IMR-90 (cell line): Measurements from ENCODE around the gene DOCK9. TPM values are rescaled to one million over a fixed set of nuclear protein-coding genes. Genes with fewer than 3 reads are reported as not detected.

ENCODE experiments used
- ATAC-seq: fragments of 200-7000 bp; cut with Tn5 transposase; 2 replicates; pipeline ENCODE4 v1.9.1; 2020; ENCODE audit warnings: low read depth, mild to moderate bottlenecking, moderate library complexity
- BruUV-seq: library from RNA; stranded (reverse); fragments of 400-500 nt; replicated peaks from 2 replicates; lab custom pipeline; 2021; lab: Mats Ljungman, UMichigan
- CTCF ChIA-PET: fragments of 300-600 bp; formaldehyde crosslinking; extraction: SDS; loops from one replicate; lab custom pipeline; 2021; ENCODE audit warnings: antibody characterized with exemption; lab: Yijun Ruan, JAX
- POLR2A ChIA-PET: fragments of 300-600 bp; sonication (Branson Sonifier 250); formaldehyde crosslinking; loops from one replicate; lab custom pipeline; 2022; ENCODE audit warnings: antibody characterized with exemption; ENCODE audit not compliant: unreplicated experiment; lab: Charles Lee
- DNase-seq: peaks from one replicate; pipeline ENCODE4 v3.0.0; 2013
- H2AFZ ChIP-seq: replicated peaks from 2 replicates; pipeline ENCODE3; 2013; ENCODE audit warnings: low read length, mild to moderate bottlenecking; ENCODE audit not compliant: poor library complexity
- H2AK5ac ChIP-seq: 2 replicates; pipeline ENCODE4 v1.6.1; 2013; ENCODE audit warnings: low read depth, low read length, inconsistent platforms
- H2AK9ac ChIP-seq: replicated peaks from 2 replicates; pipeline ENCODE3; 2013; ENCODE audit warnings: mild to moderate bottlenecking, low read depth, low read length, moderate library complexity; ENCODE audit not compliant: poor library complexity
- H2BK120ac ChIP-seq: 2 replicates; pipeline ENCODE4 v1.6.1; 2013; ENCODE audit warnings: low read depth, low read length, inconsistent platforms
- H2BK15ac ChIP-seq: 3 replicates; pipeline ENCODE4 v1.6.1; 2013; ENCODE audit warnings: low read depth, low read length, inconsistent platforms
- H2BK20ac ChIP-seq: 2 replicates; pipeline ENCODE4 v1.6.1; 2013; ENCODE audit warnings: low read depth, mild to moderate bottlenecking, inconsistent platforms, low read length, moderate library complexity
- H2BK5ac ChIP-seq: 2 replicates; pipeline ENCODE4 v1.6.1; 2013; ENCODE audit warnings: mild to moderate bottlenecking, low read depth, low read length, inconsistent platforms; ENCODE audit not compliant: poor library complexity, severe bottlenecking
- H3K14ac ChIP-seq: replicated peaks from 2 replicates; pipeline ENCODE4 v1.6.1; 2013; ENCODE audit warnings: low read depth, low read length, inconsistent platforms
- H3K18ac ChIP-seq: 2 replicates; pipeline ENCODE4 v1.6.1; 2013; ENCODE audit warnings: low read depth, low read length, control low read depth
- H3K23ac ChIP-seq: 2 replicates; pipeline ENCODE4 v1.6.1; 2013; ENCODE audit warnings: low read depth, low read length, inconsistent platforms
- H3K27ac ChIP-seq: 2 replicates; pipeline ENCODE4 v1.5.1; 2013; ENCODE audit warnings: mild to moderate bottlenecking, control low read depth, low read length; ENCODE audit not compliant: insufficient read depth
- H3K27me3 ChIP-seq: 2 replicates; pipeline ENCODE4 v1.6.1; 2013; ENCODE audit warnings: low read length; ENCODE audit not compliant: control insufficient read depth, insufficient read depth
- H3K36me3 ChIP-seq: 2 replicates; pipeline ENCODE4 v1.6.1; 2013; ENCODE audit warnings: low read length, mixed read lengths; ENCODE audit not compliant: control insufficient read depth, insufficient read depth
- H3K4ac ChIP-seq: 2 replicates; pipeline ENCODE4 v1.6.1; 2013; ENCODE audit warnings: low read depth, low read length, inconsistent platforms
- H3K4me1 ChIP-seq: 2 replicates; pipeline ENCODE4 v1.6.1; 2013; ENCODE audit warnings: low read length, mixed read lengths; ENCODE audit not compliant: control insufficient read depth, insufficient read depth
- H3K4me2 ChIP-seq: 2 replicates; pipeline ENCODE4 v1.6.1; 2013; ENCODE audit warnings: low read depth, mild to moderate bottlenecking, control low read depth, low read length, moderate library complexity
- H3K4me3 ChIP-seq: 2 replicates; pipeline ENCODE4 v1.5.1; 2013; ENCODE audit warnings: low read depth, mild to moderate bottlenecking, control low read depth, low read length, moderate library complexity; ENCODE audit not compliant: insufficient read depth
- H3K56ac ChIP-seq: 2 replicates; pipeline ENCODE4 v1.6.1; 2013; ENCODE audit warnings: low read length, inconsistent platforms; ENCODE audit not compliant: insufficient read depth; ENCODE audit errors: extremely low read depth
- H3K79me1 ChIP-seq, 2 experiments: 2 replicates each; pipeline ENCODE4 v1.6.1; 2013; ENCODE audit warnings: low read length in 2 of 2, inconsistent platforms in 1 of 2, low read depth in 1 of 2
- H3K9ac ChIP-seq: 2 replicates; pipeline ENCODE4 v1.6.1; 2013; ENCODE audit warnings: low read depth, low read length, control low read depth
- H3K9me1 ChIP-seq: 2 replicates; pipeline ENCODE4 v1.6.1; 2013; ENCODE audit warnings: low read length, inconsistent platforms; ENCODE audit not compliant: insufficient read depth
- H3K9me3 ChIP-seq: 2 replicates; pipeline ENCODE4 v1.6.1; 2013; ENCODE audit warnings: low read length; ENCODE audit not compliant: control insufficient read depth, insufficient read depth
- H4K20me1 ChIP-seq: 2 replicates; pipeline ENCODE4 v1.6.1; 2013; ENCODE audit warnings: low read length, inconsistent platforms; ENCODE audit not compliant: insufficient read depth
- H4K5ac ChIP-seq: 2 replicates; pipeline ENCODE4 v1.6.1; 2013; ENCODE audit warnings: mild to moderate bottlenecking, low read depth, low read length, control low read depth
- H4K8ac ChIP-seq, 2 experiments: 2 replicates each; pipeline ENCODE4 v1.6.1; 2013; ENCODE audit warnings: low read depth in 2 of 2, low read length in 2 of 2, control low read depth in 1 of 2, inconsistent platforms in 1 of 2
- H4K91ac ChIP-seq: 2 replicates; pipeline ENCODE4 v1.6.1; 2013; ENCODE audit warnings: low read depth, low read length, inconsistent platforms; ENCODE audit not compliant: insufficient read depth
- FOS ChIP-seq: fragments of 150-350 bp; IDR thresholded peaks from 2 replicates; pipeline ENCODE4 v1.6.1; 2016; ENCODE audit warnings: low read depth, low read length
- NFE2L2 ChIP-seq: fragments of 150-350 bp; IDR thresholded peaks from 2 replicates; pipeline ENCODE4 v1.6.1; 2016; ENCODE audit warnings: low read depth, mild to moderate bottlenecking, low read length
- POLR2A ChIP-seq: IDR thresholded peaks from 2 replicates; pipeline ENCODE4 v1.6.1; 2012; ENCODE audit warnings: mild to moderate bottlenecking, low read depth, low read length
- RFX5 ChIP-seq: IDR thresholded peaks from 2 replicates; pipeline ENCODE4 v1.8.0; 2012; ENCODE audit warnings: low read depth, mild to moderate bottlenecking, low read length, moderate library complexity
- USF2 ChIP-seq: fragments of 150-350 bp; IDR thresholded peaks from 2 replicates; pipeline ENCODE4 v1.6.1; 2017; ENCODE audit warnings: mild to moderate bottlenecking, antibody characterized with exemption, low read length, low read depth
- WGBS, 2 experiments: methylation state at CpG; one replicate each; pipeline versions ENCODE4 v1.1.5 to v1.1.7; 2013; ENCODE audit warnings: missing lambda C conversion rate in 2 of 2; ENCODE audit not compliant: insufficient read length in 1 of 2; ENCODE audit errors: extremely low coverage in 2 of 2; 5-methylcytosine and 5-hydroxymethylcytosine counted together
- dilution Hi-C: fragments of 300-500 bp; cut with HindIII; formaldehyde crosslinking; loops from one replicate; pipeline ENCODE4 v1.14.3; 2018; ENCODE audit warnings: low sequenced_read_pairs; ENCODE audit not compliant: unreplicated experiment
- in situ Hi-C: fragments of 300-500 bp; cut with MboI; formaldehyde crosslinking; loops from 3 replicates; pipeline ENCODE4 v1.14.3; 2019; ENCODE audit warnings: low sequenced_read_pairs, inconsistent platforms, mixed read lengths
- intact Hi-C: fragments of 100-400 bp; cut with micrococcal nuclease; formaldehyde crosslinking; loops from 2 replicates; pipeline ENCODE4 v1.10.0; 2022
- polyA plus RNA-seq, 3 experiments: library from polyadenylated mRNA; depleted of rRNA; stranded (reverse); fragments of >200 nt; gene quantifications; 2 replicates each; pipeline ENCODE4 v1.2.3, GENCODE V29; 2012; ENCODE audit warnings: low replicate concordance in 1 of 3
- total RNA-seq: library from RNA; depleted of rRNA; stranded (reverse); fragments of >200 nt; gene quantifications from 2 replicates; pipeline ENCODE4 v1.2.3, GENCODE V29; 2012

Gene DOCK9
- total and polyA plus RNA-seq, 2 of the 4 experiments (the other 2 are of a cell fraction), result 4.8 to 7.2 TPM

- TF ChIP-seq NFE2L2 (no peak), FOS (no peak), RFX5 (no peak), USF2 (no peak), POLR2A (no peak)
- H4K8ac ChIP-seq, result no peak overlapping the region
- no CpG with 5 or more reads among the region's 7 CpGs for WGBS, 2 experiments
- H3K9ac ChIP-seq, result no peak overlapping the region
- BruUV-seq, result no TSS peak
- no peak overlapping the region for H2BK20ac ChIP-seq
- H2BK15ac ChIP-seq, result no peak overlapping the region
- no peak overlapping the region for H3K4me3 ChIP-seq
- no peak overlapping the region for H3K4ac ChIP-seq
- H3K23ac ChIP-seq, result no peak overlapping the region
- H3K14ac ChIP-seq, result no peak overlapping the region
- no peak for ATAC-seq
- H4K91ac ChIP-seq, result no peak overlapping the region
- CTCF ChIA-PET, result no interaction called here
- H3K9me1 ChIP-seq, result peaks cover 10% of the 10 kb centered on the region
- H3K79me1 ChIP-seq, result peaks cover 3 to 17% of the 10 kb centered on the region in 2 experiments; a peak in 2 of 4 replicates
- no peak overlapping the region for H2BK5ac ChIP-seq
- no peak overlapping the region for H3K4me2 ChIP-seq
- dilution Hi-C loops (no loop called here), intact Hi-C loops (no loop called here), in situ Hi-C loops (no loop called here)
- POLR2A ChIA-PET, result no interaction called here
- no peak overlapping the region for H2AK9ac ChIP-seq
- no peaks in the 10 kb centered on the region for H3K27me3 ChIP-seq
- no peak overlapping the region for H3K27ac ChIP-seq
- no peak overlapping the region for H3K56ac ChIP-seq
- no peak for DNase-seq
- H3K36me3 ChIP-seq, result no peaks in the 10 kb centered on the region
- H2AK5ac ChIP-seq, result no peak overlapping the region
- H2BK120ac ChIP-seq, result no peak overlapping the region
- peaks cover 12% of the 10 kb centered on the region for H3K4me1 ChIP-seq
- H3K18ac ChIP-seq, result no peak overlapping the region
- H4K5ac ChIP-seq, result no peak overlapping the region
- no peaks in the 10 kb centered on the region; the same call in 1 of the 2 replicates for H4K20me1 ChIP-seq
- no peaks in the 10 kb centered on the region for H3K9me3 ChIP-seq
- H2AFZ ChIP-seq, result no peak overlapping the region
Measured at GRCh38 chr13:98942485-98942884, 35.4 kb downstream of the DOCK9 start.
